ENCODE data around the gene PIPOX.

PIPOX gene

GRCh38 chr17:29100296-29100695, 57.4 kb downstream of the PIPOX start:
- no peak for DNase-seq (ENCODE audit: low read depth)

DNA sequence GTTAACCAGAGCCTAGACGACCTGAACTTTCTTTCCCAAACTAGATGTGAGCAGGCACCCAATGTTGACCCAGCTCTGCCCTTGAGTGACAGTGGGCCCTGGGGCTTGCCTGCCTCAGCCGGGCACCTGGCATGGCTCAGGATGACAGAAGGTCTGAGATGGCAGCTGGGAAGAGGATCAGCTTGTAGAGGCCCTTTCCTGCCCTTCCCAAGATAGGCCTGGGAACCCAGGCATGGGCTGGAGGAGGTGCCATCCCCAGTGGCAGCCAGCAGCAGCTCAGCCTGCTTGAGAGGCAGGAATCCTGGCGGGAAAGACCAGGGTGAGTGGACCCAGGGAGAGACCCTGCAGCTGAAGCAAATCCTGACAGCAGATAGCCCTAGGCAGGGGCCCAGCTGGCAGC, 59.1 kb downstream of the PIPOX start:
- no peak for DNase-seq (ENCODE audit: low read depth)

GRCh38 chr17:29102741-29103181, 59.8 kb downstream of the PIPOX start:
- DNase-seq (ENCODE audit: low read depth) = no peak

DNA sequence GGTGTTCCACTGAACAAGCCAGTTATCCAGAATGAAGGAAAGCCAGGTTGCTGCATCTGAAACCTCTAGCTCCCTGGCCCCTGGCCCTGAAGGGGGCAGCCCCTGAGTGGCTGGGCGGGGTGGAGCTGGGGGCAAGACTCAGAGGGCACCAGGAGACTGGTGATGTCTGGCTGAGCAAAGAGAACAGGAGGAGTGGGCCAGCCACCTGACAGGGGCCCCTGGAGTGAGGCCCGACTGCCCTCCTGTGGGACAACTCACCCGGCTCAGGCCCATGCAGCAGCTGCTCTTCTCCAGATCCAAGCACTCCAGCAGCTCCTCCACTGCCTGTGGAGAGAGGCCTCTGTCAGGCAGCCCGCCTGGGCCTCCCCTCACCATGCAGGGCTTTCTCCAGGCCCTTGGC, 60.4 kb downstream of the PIPOX start:
- no peak for DNase-seq (ENCODE audit: low read depth)
